K562 (cell line): ENCODE results near the gene SELL.

Experiments used
- CTCF ChIP-seq, 3 experiments: IDR thresholded peaks in 2 of 3; conservative IDR thresholded peaks in 1 of 3; 2 replicates each; pipeline ENCODE4 v1.5.1; 2011 to 2012; ENCODE audit warnings: low read length in 3 of 3, mild to moderate bottlenecking in 3 of 3, control low read depth in 2 of 3, improper control_type of control experiment in 1 of 3, inconsistent platforms in 1 of 3, low read depth in 1 of 3, mixed read lengths in 1 of 3, moderate library complexity in 1 of 3; ENCODE audit not compliant: insufficient read depth in 2 of 3
- IRF2 ChIP-seq: sonication (generic); formaldehyde crosslinking; IDR thresholded peaks from 2 replicates; pipeline ENCODE4 v1.8.1; 2022; ENCODE audit warnings: mild to moderate bottlenecking, missing genetic modification reagents
- MAX ChIP-seq: sonication (generic); formaldehyde crosslinking; IDR thresholded peaks from 2 replicates; pipeline ENCODE4 v1.9.0; 2022; ENCODE audit warnings: mild to moderate bottlenecking, missing genetic modification reagents
- MTA1 ChIP-seq: fragments of 450-650 bp; IDR thresholded peaks from 2 replicates; pipeline ENCODE4 v1.6.1; 2017; ENCODE audit warnings: borderline replicate concordance
- MXI1 ChIP-seq: IDR thresholded peaks from 2 replicates; pipeline ENCODE4 v1.6.1; 2011; ENCODE audit warnings: low read depth, mild to moderate bottlenecking, improper control_type of control experiment, low read length
- SRSF9 ChIP-seq: fragments of 200-400 bp; formaldehyde crosslinking; IDR thresholded peaks from 2 replicates; pipeline ENCODE4 v1.6.1; 2017; ENCODE audit warnings: low read depth, low read length, borderline replicate concordance
- TF ChIP-seq, protein P1 (sequence below): fragments of 450-650 bp; formaldehyde crosslinking; IDR thresholded peaks from 2 replicates; pipeline ENCODE4 v1.4.0; 2020; ENCODE audit warnings: mild to moderate bottlenecking, moderate library complexity
- TF ChIP-seq, protein P2 (sequence below): sonication (generic); formaldehyde crosslinking; IDR thresholded peaks from 2 replicates; pipeline ENCODE4 v1.8.1; 2022; ENCODE audit warnings: missing genetic modification reagents

GRCh38 chr1:169746550-169746949 lies 35.1 kb upstream of the SELL start:
- no peak for TF ChIP-seq SRSF9
- TF ChIP-seq CTCF (IDR thresholded peaks at IDR 0.05 in 2 of 3, conservative IDR thresholded peaks at IDR 0.05 in 1 of 3; ENCODE audit: insufficient read depth in 2 of 3, low read depth in 1 of 3, low read length in 3 of 3), result no peak
- no peak for TF ChIP-seq MAX
- no peak for TF ChIP-seq MXI1
- TF ChIP-seq, protein P1, sequence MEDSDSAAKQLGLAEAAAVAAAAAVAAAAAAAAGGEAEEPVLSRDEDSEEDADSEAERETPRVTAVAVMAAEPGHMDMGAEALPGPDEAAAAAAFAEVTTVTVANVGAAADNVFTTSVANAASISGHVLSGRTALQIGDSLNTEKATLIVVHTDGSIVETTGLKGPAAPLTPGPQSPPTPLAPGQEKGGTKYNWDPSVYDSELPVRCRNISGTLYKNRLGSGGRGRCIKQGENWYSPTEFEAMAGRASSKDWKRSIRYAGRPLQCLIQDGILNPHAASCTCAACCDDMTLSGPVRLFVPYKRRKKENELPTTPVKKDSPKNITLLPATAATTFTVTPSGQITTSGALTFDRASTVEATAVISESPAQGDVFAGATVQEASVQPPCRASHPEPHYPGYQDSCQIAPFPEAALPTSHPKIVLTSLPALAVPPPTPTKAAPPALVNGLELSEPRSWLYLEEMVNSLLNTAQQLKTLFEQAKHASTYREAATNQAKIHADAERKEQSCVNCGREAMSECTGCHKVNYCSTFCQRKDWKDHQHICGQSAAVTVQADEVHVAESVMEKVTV (CRISPR knock-in tag), result no peak
- TF ChIP-seq, protein P2, sequence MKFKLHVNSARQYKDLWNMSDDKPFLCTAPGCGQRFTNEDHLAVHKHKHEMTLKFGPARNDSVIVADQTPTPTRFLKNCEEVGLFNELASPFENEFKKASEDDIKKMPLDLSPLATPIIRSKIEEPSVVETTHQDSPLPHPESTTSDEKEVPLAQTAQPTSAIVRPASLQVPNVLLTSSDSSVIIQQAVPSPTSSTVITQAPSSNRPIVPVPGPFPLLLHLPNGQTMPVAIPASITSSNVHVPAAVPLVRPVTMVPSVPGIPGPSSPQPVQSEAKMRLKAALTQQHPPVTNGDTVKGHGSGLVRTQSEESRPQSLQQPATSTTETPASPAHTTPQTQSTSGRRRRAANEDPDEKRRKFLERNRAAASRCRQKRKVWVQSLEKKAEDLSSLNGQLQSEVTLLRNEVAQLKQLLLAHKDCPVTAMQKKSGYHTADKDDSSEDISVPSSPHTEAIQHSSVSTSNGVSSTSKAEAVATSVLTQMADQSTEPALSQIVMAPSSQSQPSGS (CRISPR knock-in tag), result no peak
- no peak for TF ChIP-seq IRF2 (CRISPR knock-in tag)
- TF ChIP-seq MTA1, result no peak
